Anterior cingulate cortex (tissue), 58 donors: ENCODE data around the gene ABCA2.

Experiments
- DNase-seq, 58 donors: peaks; one replicate each; lab custom pipeline; 2025; lab: John Stamatoyannopoulos, UW

ABCA2 gene

DNA sequence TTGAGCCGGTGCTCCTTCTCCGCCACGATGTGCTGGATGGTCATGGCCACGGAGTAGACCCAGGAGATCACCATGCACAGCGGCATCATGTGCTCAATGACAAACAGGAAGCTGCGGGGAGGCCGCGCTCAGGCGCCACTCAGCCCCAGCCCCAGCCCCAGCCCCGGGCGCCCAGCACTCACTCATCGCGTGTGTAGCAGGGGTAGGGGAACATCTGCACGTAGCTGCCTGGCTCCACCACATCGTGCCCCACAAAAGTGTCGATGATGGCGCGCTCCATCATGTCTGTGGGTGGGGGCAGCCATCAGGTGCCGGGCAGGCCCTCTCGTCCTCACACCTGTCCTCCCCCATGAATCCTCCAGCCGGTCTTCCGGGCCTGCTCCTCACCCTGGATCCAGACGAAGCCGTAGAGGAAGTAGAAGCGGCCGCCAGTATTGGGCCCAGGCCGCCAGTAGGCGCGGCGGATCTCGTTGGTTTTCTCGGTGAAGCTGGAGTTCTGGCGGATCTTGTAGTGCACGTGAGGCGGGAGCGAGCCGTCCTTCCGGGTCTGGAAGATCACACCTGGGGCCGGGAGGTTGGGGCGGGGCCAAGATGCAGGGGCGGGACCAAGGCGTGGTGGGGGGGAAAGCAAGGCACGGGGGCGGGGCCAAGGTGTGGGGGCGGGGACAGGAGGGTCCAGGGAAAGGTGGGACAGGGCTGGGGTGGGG is 10.1 kb downstream of the ABCA2 start:
- DNase-seq: no peak

GRCh38 chr9:137017071-137017470 is 11.0 kb downstream of the ABCA2 start:
- no peak for DNase-seq

- DNase-seq: no peak
Observed at GRCh38 chr9:137016436-137016835, 11.6 kb downstream of the ABCA2 start.

GRCh38 chr9:137015976-137016375 is 12.1 kb downstream of the ABCA2 start:
- no peak for DNase-seq

GRCh38 chr9:137015540-137015930 is 12.5 kb downstream of the ABCA2 start:
- no peak for DNase-seq

- DNase-seq: no peak
Observed at GRCh38 chr9:137014776-137015539, 13.1 kb downstream of the ABCA2 start.

- no peak for DNase-seq
Observed at GRCh38 chr9:137014166-137014565, 13.9 kb downstream of the ABCA2 start.

DNA sequence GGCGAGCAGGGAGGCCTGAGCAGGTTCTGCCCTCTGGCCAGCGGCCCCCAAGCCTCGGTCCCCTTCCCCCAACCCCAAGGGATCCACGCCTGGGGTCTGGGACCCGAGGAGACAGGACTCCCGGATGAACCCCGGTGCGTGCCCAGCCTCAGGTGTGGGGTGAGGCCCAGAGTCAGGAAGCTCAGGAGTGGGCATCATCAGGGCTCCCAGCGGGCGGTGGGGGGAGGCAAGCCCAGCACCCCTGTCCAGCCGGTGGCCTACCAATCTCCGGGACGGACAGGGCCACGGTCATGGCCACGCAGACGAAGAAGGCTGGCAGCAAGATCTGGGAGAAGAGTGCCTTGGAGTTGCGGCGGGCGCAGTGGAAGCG is 14.5 kb downstream of the ABCA2 start:
- DNase-seq: no peak

- DNase-seq: no peak
Observed at GRCh38 chr9:137012694-137013570, 15.1 kb downstream of the ABCA2 start.

DNA sequence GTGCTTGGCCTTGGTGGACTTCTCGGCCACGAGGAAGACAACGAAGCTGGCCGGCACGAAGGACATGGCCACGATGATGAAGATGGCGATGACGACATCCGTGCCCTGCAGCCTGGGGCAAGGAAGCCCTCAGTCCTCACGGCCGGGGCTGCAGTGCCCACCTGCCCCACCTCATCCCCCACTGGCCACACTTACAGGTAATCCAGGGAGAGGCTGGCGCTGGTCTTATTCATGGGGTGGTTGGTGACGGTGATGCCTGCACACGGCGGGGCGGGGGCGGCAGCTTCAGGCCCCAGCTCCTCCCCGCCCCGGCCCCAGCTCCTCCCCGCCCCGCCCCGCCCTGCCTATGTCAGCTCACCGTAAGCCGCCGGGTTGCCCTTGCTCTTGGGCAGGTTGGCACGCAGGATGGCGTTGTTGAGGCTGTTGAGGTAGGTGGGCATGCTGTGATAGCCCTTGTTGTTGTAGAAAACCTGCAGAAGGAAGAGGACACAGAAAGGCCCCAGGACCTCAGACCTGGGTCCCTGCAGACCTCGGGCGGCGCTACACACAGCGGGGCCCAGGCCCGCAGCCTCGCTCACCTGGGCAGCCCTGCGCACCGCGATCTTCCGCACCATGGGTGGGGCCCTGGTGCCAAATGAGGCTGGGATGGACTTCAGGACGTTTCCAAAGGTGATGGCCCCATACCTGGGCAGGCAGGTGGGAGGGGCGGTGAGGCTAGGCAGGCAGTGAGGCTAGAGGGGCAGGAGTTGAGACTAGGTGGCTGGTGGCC is 15.9 kb downstream of the ABCA2 start:
- no peak for DNase-seq

- DNase-seq: no peak
Observed at GRCh38 chr9:137011156-137011555, 16.9 kb downstream of the ABCA2 start.

DNA sequence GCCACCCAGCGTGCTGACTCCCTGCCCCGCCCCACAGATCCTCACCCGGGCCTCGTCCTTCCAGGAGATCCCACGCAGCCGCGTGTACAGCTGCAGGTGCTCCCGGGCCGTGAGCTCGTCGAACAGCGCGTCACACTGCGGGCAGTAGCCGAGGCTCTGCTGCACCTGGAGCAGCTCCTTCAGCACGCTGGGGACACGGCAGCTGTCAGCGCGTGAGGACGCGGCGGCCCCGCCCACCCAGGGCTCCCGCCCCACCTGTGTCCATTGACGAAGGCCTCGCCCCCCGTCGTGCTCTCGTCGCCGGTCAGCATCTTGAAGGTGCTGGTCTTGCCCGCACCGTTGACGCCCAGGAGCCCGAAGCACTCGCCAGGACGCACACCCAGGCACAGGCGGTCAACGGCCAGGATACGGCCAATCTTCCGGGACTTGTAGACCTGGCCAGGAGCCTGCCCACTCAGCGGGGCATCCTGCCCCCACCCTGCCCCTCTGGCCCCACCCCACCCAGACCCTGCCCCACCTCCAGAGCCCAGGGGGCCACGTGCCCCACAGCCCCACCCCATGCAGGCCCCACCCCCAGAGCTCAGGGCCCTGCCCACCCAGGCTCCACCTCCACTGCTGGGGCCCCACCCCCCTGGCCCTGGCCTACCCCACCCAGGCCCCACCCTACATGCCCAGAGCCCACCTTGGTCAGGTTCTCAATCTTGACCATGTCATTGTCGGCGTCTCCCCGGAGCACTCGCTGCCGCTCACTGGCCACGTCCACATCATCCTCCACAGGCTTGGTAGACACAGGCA is 17.9 kb downstream of the ABCA2 start:
- DNase-seq: no peak

GRCh38 chr9:137009217-137009616 is 18.8 kb downstream of the ABCA2 start:
- no peak for DNase-seq

- no peak for DNase-seq
Observed at GRCh38 chr9:137008312-137008711, 19.7 kb downstream of the ABCA2 start.

DNA sequence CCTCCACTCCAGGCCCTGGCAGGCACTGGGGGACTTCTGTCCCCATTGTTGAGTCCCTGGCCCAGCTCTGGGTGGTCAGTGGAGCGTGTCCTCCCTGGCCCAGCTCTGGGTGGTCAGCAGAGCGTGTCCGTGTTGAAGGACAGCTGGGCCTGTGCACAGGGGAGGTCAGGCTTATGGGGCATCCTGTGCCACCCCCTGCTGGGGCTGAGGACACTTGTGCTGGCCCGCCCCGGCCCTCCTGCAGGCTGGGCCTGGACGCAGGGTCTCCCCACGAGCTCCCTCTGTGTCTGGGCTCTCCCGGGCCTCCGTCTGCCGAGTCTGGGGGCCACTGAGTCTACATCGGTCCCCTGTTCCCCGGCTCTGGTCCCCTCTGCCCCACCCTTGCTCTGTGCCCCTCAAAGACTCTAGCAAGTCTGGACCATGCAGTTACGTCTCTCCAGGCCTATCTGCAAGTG is 20.2 kb downstream of the ABCA2 start:
- DNase-seq: no peak

DNA sequence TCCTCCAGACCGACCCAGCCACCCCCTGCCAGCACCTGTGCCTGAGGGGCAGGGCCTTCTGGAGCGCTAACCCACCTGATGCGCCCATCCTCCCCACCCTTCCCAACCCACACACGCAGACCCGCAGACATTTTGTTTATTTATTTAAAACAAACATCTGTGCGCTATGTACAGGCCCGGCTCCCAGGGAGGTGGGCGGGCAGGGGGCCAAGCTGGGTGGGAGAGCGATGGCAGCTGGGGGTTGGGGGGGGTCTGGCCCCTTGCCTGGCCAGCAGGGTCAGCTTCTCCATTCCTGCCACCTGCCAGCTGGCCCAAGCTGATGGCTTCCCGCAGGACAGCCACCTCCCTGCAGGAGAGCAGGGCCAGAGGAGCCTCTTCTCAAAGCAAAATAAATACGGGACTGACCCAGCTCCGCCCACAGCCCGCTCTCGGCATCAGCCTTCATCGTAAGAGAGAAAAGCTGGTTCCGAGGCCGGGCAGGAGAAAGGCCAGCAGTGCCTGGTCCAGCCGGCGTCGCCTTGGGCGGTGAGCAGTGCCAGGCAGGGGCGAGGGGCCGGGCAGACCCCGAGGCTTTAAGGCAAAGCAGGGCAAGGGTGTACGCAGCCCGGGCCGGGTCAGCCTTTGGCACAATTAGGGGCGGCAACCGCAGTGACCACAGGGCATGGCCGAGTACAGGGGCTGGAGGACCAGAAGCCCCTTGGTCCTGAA is 20.8 kb downstream of the ABCA2 start:
- DNase-seq: no peak

DNA sequence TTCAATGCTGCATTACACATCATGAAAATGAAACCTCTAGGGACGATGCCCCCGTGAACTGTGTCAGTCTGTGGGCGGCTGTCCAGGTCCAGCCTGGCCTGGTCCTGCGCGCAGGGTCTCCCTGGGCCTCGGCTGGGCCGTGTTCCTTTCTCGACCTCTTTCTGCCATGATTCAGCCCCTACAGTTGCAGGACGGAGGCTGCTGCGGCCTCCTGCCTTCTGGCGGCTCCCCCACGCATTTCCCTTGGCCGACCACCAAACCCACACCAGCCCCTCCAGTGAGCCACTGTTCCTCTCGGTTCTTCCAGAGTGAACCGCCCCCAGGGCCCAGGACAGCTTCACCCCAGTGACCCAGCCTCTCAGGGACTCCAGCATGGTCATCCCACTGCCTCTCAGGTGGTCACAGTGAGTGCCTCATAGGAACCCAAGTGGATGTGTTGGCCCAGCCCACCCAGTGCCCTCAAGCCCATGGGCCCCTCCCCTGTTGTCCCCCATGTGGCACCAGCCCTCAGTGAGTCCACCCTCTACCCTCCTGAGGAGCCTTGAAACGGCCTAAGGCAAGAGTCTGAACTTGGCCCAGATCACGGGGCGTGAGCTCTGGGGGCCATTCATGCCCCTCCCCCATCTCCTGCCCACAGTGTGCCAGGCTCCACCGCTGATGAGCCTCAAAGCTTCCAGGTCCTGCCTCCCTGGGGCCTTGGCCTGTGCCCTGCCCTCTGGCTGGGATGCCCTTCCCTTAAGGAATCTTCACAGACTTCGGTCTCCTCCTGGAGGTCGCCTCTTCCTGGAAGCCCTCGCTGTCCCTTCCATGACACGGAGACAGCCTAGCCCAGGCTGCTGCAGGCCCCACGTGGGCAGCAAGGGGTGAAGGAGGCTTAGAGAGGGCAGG is 21.7 kb downstream of the ABCA2 start:
- no peak for DNase-seq

DNA sequence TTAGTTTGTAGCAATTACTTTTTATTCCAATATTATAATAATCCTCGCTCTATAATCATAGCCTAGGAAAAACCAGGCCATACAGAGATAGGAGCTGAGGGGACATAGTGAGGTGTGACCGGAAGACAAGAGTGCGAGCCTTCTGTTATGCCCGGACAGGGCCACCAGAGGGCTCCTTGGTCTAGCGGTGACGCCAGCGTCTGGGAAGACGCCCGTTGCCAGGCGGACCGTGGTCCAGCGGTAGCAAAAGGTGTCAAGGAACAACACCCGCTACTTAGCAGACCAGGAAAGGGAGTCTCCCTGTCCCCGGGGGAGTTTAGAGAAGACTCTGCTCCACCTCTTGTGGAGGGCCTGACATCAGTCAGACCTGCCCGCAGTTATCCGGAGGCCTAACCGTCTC is 23.8 kb downstream of the ABCA2 start:
- peak in 7 of 58 donors; percentile 25 to 46 (median 31) for DNase-seq
